ENCODE measurements around the gene KCNJ8. TPM values are rescaled to one million over a fixed set of nuclear protein-coding genes. Genes with fewer than 3 reads are reported as not detected.

KCNJ8 gene
- total and polyA plus RNA-seq, 10 of the 15 experiments (the other 5 are each of a cell fraction or from before 2014, with no cell fraction given): not detected

GRCh38 chr12:21775133-21775820 lies 771 bp upstream of the KCNJ8 start (continued):
- TF ChIP-seq BCL3 (IDR thresholded peaks at IDR 0.05; ENCODE audit: borderline replicate concordance, insufficient read depth, low read depth, low read length, poor library complexity, severe bottlenecking) (no peak), IRF4 (IDR thresholded peaks at IDR 0.05; ENCODE audit: low read depth, low read length) (no peak), EZH2 (IDR thresholded peaks at IDR 0.05; ENCODE audit: borderline replicate concordance, control insufficient read depth, low read depth, low read length) (no peak), ZBTB40 (IDR thresholded peaks at IDR 0.05; ENCODE audit: borderline replicate concordance) (no peak), REST (IDR thresholded peaks at IDR 0.05; ENCODE audit: low read depth, low read length) (no peak), POU2F2 (IDR thresholded peaks at IDR 0.05; ENCODE audit: borderline replicate concordance, low read depth, low read length) (no peak)
